Activated T-helper 2 cell treated with anti-CD3 and anti-CD28 coated beads, Interferon-gamma antibody, Interleukin-2, Interleukin-4, amounts not matched to agents 10 μg/mL and 5 μg/mL and 100 μg/mL, durations not matched to agents 14 hours and 24 hours and 36 hours (primary cell): ENCODE data around the gene MKLN1. TPM values are rescaled to one million over a fixed set of nuclear protein-coding genes. Genes with fewer than 3 reads are reported as not detected.

Experiments used
- DNase-seq: peaks from one replicate; pipeline ENCODE4 v3.0.0; 2021; ENCODE audit warnings: low spot score
- H3K27ac Mint-ChIP-seq: one replicate; pipeline ENCODE4 v1.8.0; 2021; ENCODE audit warnings: mixed read lengths
- H3K27me3 Mint-ChIP-seq: one replicate; pipeline ENCODE4 v1.8.0; 2021; ENCODE audit warnings: low read depth, mixed read lengths
- H3K36me3 Mint-ChIP-seq: one replicate; pipeline ENCODE4 v1.8.0; 2021; ENCODE audit warnings: low read depth, mixed read lengths
- H3K4me1 Mint-ChIP-seq: one replicate; pipeline ENCODE4 v1.8.0; 2021; ENCODE audit warnings: low read depth, mixed read lengths
- H3K4me3 Mint-ChIP-seq: one replicate; pipeline ENCODE4 v1.8.0; 2021; ENCODE audit warnings: low read depth, mild to moderate bottlenecking, moderate library complexity, mixed read lengths
- H3K9me3 Mint-ChIP-seq: one replicate; pipeline ENCODE4 v1.8.0; 2021; ENCODE audit warnings: mixed read lengths
- intact Hi-C: fragments of 100-400 bp; cut with micrococcal nuclease; formaldehyde crosslinking; loops from one replicate; pipeline ENCODE4 v1.15.1; 2023
- total RNA-seq: library from RNA; stranded (reverse); gene quantifications from 2 replicates; pipeline ENCODE4 v1.2.3, GENCODE V29; 2022

Gene MKLN1
- total RNA-seq, 1 donor from 2014 or later: 38.3 TPM

- Mint-ChIP-seq H3K36me3 (peaks cover 53% of the 10 kb centered on the region), H3K4me1 (no peaks in the 10 kb centered on the region), H3K4me3 (no peak overlapping the region), H3K9me3 (no peaks in the 10 kb centered on the region), H3K27ac (no peak overlapping the region), H3K27me3 (no peaks in the 10 kb centered on the region)
- DNase-seq: no peak
- intact Hi-C loops: no loop called here
These were observed 140.1 kb downstream of the MKLN1 start for GRCh38 chr7:131467788-131468187.

GRCh38 chr7:131471250-131472004, 143.8 kb downstream of the MKLN1 start:
- H3K9me3 Mint-ChIP-seq: no peaks in the 10 kb centered on the region
- no peaks in the 10 kb centered on the region for H3K27me3 Mint-ChIP-seq
- intact Hi-C loops: no loop called here
- peaks cover 49% of the 10 kb centered on the region for H3K36me3 Mint-ChIP-seq
- no peaks in the 10 kb centered on the region for H3K4me1 Mint-ChIP-seq
- H3K27ac Mint-ChIP-seq: no peak overlapping the region
- no peak overlapping the region for H3K4me3 Mint-ChIP-seq
- DNase-seq: no peak

- peaks cover 24% of the 10 kb centered on the region for H3K36me3 Mint-ChIP-seq
- H3K4me3 Mint-ChIP-seq: no peak overlapping the region
- no peak overlapping the region for H3K27ac Mint-ChIP-seq
- H3K4me1 Mint-ChIP-seq: peaks cover 1% of the 10 kb centered on the region
- no peak for DNase-seq
- intact Hi-C loops: no loop called here
- no peaks in the 10 kb centered on the region for H3K27me3 Mint-ChIP-seq
- no peaks in the 10 kb centered on the region for H3K9me3 Mint-ChIP-seq
These were observed 149.1 kb downstream of the MKLN1 start for GRCh38 chr7:131476740-131477139.

GRCh38 chr7:131480384-131481315, 153.0 kb downstream of the MKLN1 start:
- Mint-ChIP-seq H3K9me3 (no peaks in the 10 kb centered on the region), H3K4me1 (peaks cover 1% of the 10 kb centered on the region), H3K36me3 (peaks cover 13% of the 10 kb centered on the region), H3K27me3 (no peaks in the 10 kb centered on the region), H3K4me3 (no peak overlapping the region), H3K27ac (no peak overlapping the region)
- no peak for DNase-seq
- intact Hi-C loops: no loop called here

DNA sequence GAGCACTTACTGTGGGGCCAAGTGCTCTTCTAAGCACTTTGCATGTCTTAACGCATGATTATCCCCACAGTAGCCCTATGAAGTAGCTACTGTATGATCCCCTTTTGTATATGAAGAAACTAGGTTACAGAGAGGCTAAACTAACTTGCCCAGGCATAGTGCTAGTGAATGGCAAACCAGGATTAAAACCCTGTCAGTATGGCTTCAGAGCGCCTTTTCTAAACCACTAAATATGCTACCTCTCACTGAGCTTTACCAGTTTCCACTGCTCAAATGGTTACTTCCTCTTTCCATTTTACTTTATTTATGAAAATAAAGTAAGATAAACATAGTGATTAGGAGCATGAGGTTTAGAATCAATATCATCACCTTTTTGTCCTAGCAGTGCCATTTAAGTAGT, 155.1 kb downstream of the MKLN1 start:
- intact Hi-C loops: no loop called here

GRCh38 chr7:131483586-131483985, 155.9 kb downstream of the MKLN1 start:
- Mint-ChIP-seq H3K4me1 (peaks cover 1% of the 10 kb centered on the region), H3K27ac (no peak overlapping the region), H3K36me3 (peaks cover 19% of the 10 kb centered on the region), H3K9me3 (no peaks in the 10 kb centered on the region), H3K4me3 (no peak overlapping the region), H3K27me3 (no peaks in the 10 kb centered on the region)
- DNase-seq: no peak
- intact Hi-C loops: no loop called here

More for the DNA sequence above, 155.1 kb downstream of the MKLN1 start:
- Mint-ChIP-seq H3K27ac (no peak overlapping the region), H3K9me3 (no peaks in the 10 kb centered on the region), H3K4me1 (peaks cover 1% of the 10 kb centered on the region), H3K27me3 (no peaks in the 10 kb centered on the region), H3K4me3 (no peak overlapping the region), H3K36me3 (peaks cover 17% of the 10 kb centered on the region)
- no peak for DNase-seq

- Mint-ChIP-seq H3K4me1 (no peaks in the 10 kb centered on the region), H3K27ac (no peak overlapping the region), H3K27me3 (no peaks in the 10 kb centered on the region), H3K9me3 (no peaks in the 10 kb centered on the region), H3K4me3 (no peak overlapping the region), H3K36me3 (peaks cover 18% of the 10 kb centered on the region)
- DNase-seq: no peak
- intact Hi-C loops: loop anchor here (2.0 kb wide), 1 partner anchor 14 kb away; no protein-coding TSS in a partner anchor
These were observed 158.7 kb downstream of the MKLN1 start for GRCh38 chr7:131486346-131486745.

DNA sequence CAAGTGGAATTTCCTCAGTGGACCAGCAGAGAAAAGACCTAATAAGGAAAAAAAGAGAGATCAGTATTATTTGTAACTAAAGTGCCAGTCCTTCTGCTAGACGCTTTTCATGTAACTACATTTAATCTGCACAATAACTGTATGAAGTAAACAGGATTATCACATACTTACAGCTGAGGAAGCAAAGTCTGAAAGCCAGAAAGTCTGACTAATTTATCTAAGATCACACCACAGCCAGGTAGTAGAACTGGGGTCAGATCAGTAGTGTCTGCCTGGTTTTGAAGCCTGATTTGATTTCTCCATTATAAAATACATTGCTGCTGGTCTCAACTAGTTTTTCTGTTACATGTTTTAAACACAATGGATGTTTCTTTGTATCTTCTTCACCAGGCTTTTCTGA, 159.5 kb downstream of the MKLN1 start:
- no peaks in the 10 kb centered on the region for H3K9me3 Mint-ChIP-seq
- H3K4me1 Mint-ChIP-seq: no peaks in the 10 kb centered on the region
- no peaks in the 10 kb centered on the region for H3K27me3 Mint-ChIP-seq
- DNase-seq: no peak
- H3K27ac Mint-ChIP-seq: no peak overlapping the region
- intact Hi-C loops: loop anchor here (2.0 kb wide), 1 partner anchor 14 kb away; no protein-coding TSS in a partner anchor
- no peak overlapping the region for H3K4me3 Mint-ChIP-seq
- H3K36me3 Mint-ChIP-seq: peaks cover 18% of the 10 kb centered on the region

- no peaks in the 10 kb centered on the region for H3K27me3 Mint-ChIP-seq
- no peak overlapping the region for H3K27ac Mint-ChIP-seq
- H3K4me1 Mint-ChIP-seq: no peaks in the 10 kb centered on the region
- no peak for DNase-seq
- no peak overlapping the region for H3K4me3 Mint-ChIP-seq
- H3K36me3 Mint-ChIP-seq: peaks cover 16% of the 10 kb centered on the region
- H3K9me3 Mint-ChIP-seq: no peaks in the 10 kb centered on the region
- intact Hi-C loops: no loop called here
These were observed 160.7 kb downstream of the MKLN1 start for GRCh38 chr7:131488361-131488760.

DNA sequence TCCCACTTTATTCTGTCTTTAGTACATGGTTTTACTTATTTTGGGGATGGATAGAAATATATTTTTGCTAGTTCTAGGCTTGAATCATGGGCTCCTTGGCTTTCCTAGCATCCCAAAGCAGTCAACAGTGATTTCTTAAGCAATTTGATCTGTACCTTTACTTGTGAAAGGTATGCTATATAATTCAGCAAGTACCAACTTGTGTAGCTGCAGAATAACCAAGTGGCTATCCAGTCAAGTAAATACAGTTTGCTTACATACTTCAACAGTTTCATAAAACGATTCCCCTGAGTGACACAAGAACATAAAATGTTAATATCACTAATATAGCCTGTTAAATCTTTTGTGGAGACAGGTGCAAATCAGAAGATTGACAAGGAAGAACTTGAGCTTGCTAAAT, 161.5 kb downstream of the MKLN1 start:
- intact Hi-C loops: no loop called here
- DNase-seq: no peak
- no peak overlapping the region for H3K27ac Mint-ChIP-seq
- no peaks in the 10 kb centered on the region for H3K9me3 Mint-ChIP-seq
- no peaks in the 10 kb centered on the region for H3K27me3 Mint-ChIP-seq
- H3K4me3 Mint-ChIP-seq: no peak overlapping the region
- H3K36me3 Mint-ChIP-seq: peaks cover 14% of the 10 kb centered on the region
- no peaks in the 10 kb centered on the region for H3K4me1 Mint-ChIP-seq

GRCh38 chr7:131489881-131490280, 162.2 kb downstream of the MKLN1 start:
- intact Hi-C loops: no loop called here
- Mint-ChIP-seq H3K9me3 (no peaks in the 10 kb centered on the region), H3K4me3 (no peak overlapping the region), H3K36me3 (peaks cover 14% of the 10 kb centered on the region), H3K27me3 (no peaks in the 10 kb centered on the region), H3K4me1 (no peaks in the 10 kb centered on the region), H3K27ac (no peak overlapping the region)
- DNase-seq: no peak

DNA sequence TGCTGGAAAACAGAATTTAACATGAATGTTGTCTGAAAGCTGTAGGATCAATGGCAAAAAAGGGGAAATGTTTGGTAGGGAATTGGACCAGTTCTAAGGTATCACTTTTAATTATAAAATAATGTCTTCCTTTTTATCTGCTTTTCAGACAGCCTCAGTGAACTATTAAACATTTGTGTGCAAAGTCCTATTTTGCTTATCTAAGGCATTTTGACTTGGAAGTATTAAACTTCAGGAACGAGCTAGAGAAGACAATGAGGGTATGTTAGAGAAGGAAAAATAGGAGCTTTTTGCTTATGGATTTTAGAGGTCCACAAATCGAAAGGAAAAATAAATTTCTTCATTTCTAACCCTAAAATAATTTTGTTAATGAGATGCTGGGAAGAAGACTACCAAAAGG, 165.4 kb downstream of the MKLN1 start:
- intact Hi-C loops: no loop called here
- no peaks in the 10 kb centered on the region for H3K4me1 Mint-ChIP-seq
- H3K27me3 Mint-ChIP-seq: no peaks in the 10 kb centered on the region
- no peak overlapping the region for H3K27ac Mint-ChIP-seq
- H3K4me3 Mint-ChIP-seq: no peak overlapping the region
- no peaks in the 10 kb centered on the region for H3K9me3 Mint-ChIP-seq
- no peak for DNase-seq
- peaks cover 13% of the 10 kb centered on the region for H3K36me3 Mint-ChIP-seq

- no peak for DNase-seq
- Mint-ChIP-seq H3K27ac (no peak overlapping the region), H3K27me3 (no peaks in the 10 kb centered on the region), H3K4me1 (no peaks in the 10 kb centered on the region), H3K36me3 (peaks cover 12% of the 10 kb centered on the region), H3K9me3 (no peaks in the 10 kb centered on the region), H3K4me3 (no peak overlapping the region)
- intact Hi-C loops: no loop called here
These were observed 165.9 kb downstream of the MKLN1 start for GRCh38 chr7:131493581-131493980.
